B cell (primary cell): ENCODE data around the gene STEAP2. TPM values are rescaled to one million over a fixed set of nuclear protein-coding genes. Genes with fewer than 3 reads are reported as not detected.

Experiments
- ATAC-seq: fragments of 200-7000 bp; cut with Tn5 transposase; one replicate; pipeline ENCODE4 v1.10.0; 2021; ENCODE audit warnings: low read depth, mild to moderate bottlenecking, moderate number of reproducible peaks, moderate library complexity
- CTCF ChIA-PET: fragments of 350-600 bp; sonication (Branson Sonifier 250); formaldehyde crosslinking; loops from one replicate; lab custom pipeline; 2021; ENCODE audit warnings: antibody characterized with exemption, inconsistent platforms; lab: Charles Lee
- POLR2A ChIA-PET: fragments of 350-600 bp; sonication (Branson Sonifier 250); formaldehyde crosslinking; loops from one replicate; lab custom pipeline; 2021; ENCODE audit warnings: antibody characterized with exemption; lab: Charles Lee
- DNase-seq: peaks from one replicate; pipeline ENCODE4 v3.0.0; 2013
- H2AFZ ChIP-seq: 2 replicates; pipeline ENCODE4 v1.6.1; 2012; ENCODE audit warnings: mild to moderate bottlenecking, low read depth, low read length; ENCODE audit not compliant: insufficient read depth, poor library complexity, severe bottlenecking
- H3K27ac ChIP-seq, 2 donors: 1 replicate in 1 of 2; 2 replicates in 1 of 2; pipeline ENCODE4 v1.5.1; 2012 to 2013; ENCODE audit warnings: low read length in 2 of 2, mild to moderate bottlenecking in 2 of 2, moderate library complexity in 1 of 2
- H3K27me3 ChIP-seq, 4 experiments: fragments of 200-600 bp in 1 of 4; sonication (generic) in 1 of 4; replicated peaks in 1 of 4; 1 replicate in 2 of 4; 2 replicates in 2 of 4; pipeline versions ENCODE4 v1.6.1 to v1.7.0; 2013 to 2016; ENCODE audit warnings: low read length in 3 of 4, mild to moderate bottlenecking in 2 of 4, mixed read lengths in 1 of 4, moderate library complexity in 1 of 4; ENCODE audit not compliant: insufficient read depth in 4 of 4, control insufficient read depth in 3 of 4; ENCODE audit errors: control extremely low read depth in 1 of 4
- H3K36me3 ChIP-seq, 2 experiments: replicated peaks in 1 of 2; 1 replicate in 1 of 2; 2 replicates in 1 of 2; pipeline versions ENCODE4 v1.6.1 to v1.7.1; 2013; ENCODE audit warnings: low read length in 1 of 2; ENCODE audit not compliant: insufficient read depth in 2 of 2, control insufficient read depth in 1 of 2; ENCODE audit errors: control extremely low read depth in 1 of 2, extremely low read depth in 1 of 2
- H3K4me1 ChIP-seq, 2 donors: fragments of 200-600 bp in 1 of 2; sonication (generic) in 1 of 2; 1 replicate in 1 of 2; 2 replicates in 1 of 2; pipeline versions ENCODE4 v1.5.1 to v1.6.1; 2013 to 2017; ENCODE audit warnings: low read length in 2 of 2; ENCODE audit not compliant: control insufficient read depth in 2 of 2, insufficient read depth in 2 of 2
- H3K4me2 ChIP-seq: replicated peaks from 2 replicates; pipeline ENCODE3; 2012; ENCODE audit warnings: mild to moderate bottlenecking, low read depth, low read length; ENCODE audit not compliant: poor library complexity, severe bottlenecking
- H3K4me3 ChIP-seq, 5 experiments: fragments of 200-600 bp in 1 of 5; sonication (generic) in 1 of 5; 1 replicate in 3 of 5; 2 replicates in 2 of 5; pipeline versions ENCODE4 v1.5.1 to v1.7.0; 2011 to 2016; ENCODE audit warnings: low read length in 4 of 5, mild to moderate bottlenecking in 4 of 5, low read depth in 2 of 5, control low read depth in 1 of 5, moderate library complexity in 1 of 5; ENCODE audit not compliant: insufficient read depth in 1 of 5; ENCODE audit errors: control extremely low read depth in 1 of 5, extremely low read depth in 1 of 5
- H3K79me2 ChIP-seq: fragments of 200-600 bp; sonication (generic); one replicate; pipeline ENCODE4 v1.6.0; 2016; ENCODE audit warnings: low read length; ENCODE audit not compliant: control insufficient read depth, insufficient read depth
- H3K9ac ChIP-seq: fragments of 200-600 bp; sonication (generic); 2 replicates; pipeline ENCODE4 v1.6.1; 2017; ENCODE audit warnings: mild to moderate bottlenecking, low read length, moderate library complexity
- H3K9me3 ChIP-seq, 3 donors: one replicate each; pipeline versions ENCODE4 v1.6.1 to v1.7.1; 2013; ENCODE audit warnings: low read length in 2 of 3; ENCODE audit not compliant: control insufficient read depth in 2 of 3, insufficient read depth in 1 of 3; ENCODE audit errors: control extremely low read depth in 1 of 3
- H4K20me1 ChIP-seq: 2 replicates; pipeline ENCODE4 v1.6.0; 2012; ENCODE audit warnings: mild to moderate bottlenecking, low read length; ENCODE audit not compliant: insufficient read depth, control insufficient read depth, poor library complexity, severe bottlenecking
- H3K27ac Mint-ChIP-seq: one replicate; pipeline ENCODE4 v1.8.0; 2021; ENCODE audit warnings: mixed read lengths
- H3K27me3 Mint-ChIP-seq: one replicate; pipeline ENCODE4 v1.8.0; 2021; ENCODE audit warnings: mixed read lengths
- H3K4me1 Mint-ChIP-seq: one replicate; pipeline ENCODE4 v1.8.0; 2021; ENCODE audit warnings: mixed read lengths
- H3K4me3 Mint-ChIP-seq: one replicate; pipeline ENCODE4 v1.8.0; 2021; ENCODE audit warnings: mixed read lengths
- H3K9me3 Mint-ChIP-seq: one replicate; pipeline ENCODE4 v1.8.0; 2022; ENCODE audit warnings: mixed read lengths; ENCODE audit not compliant: insufficient read depth
- CTCF ChIP-seq: fragments of 200-600 bp; IDR thresholded peaks from one replicate; pipeline ENCODE4 v1.8.0; 2022; ENCODE audit warnings: antibody characterized with exemption, mild to moderate bottlenecking
- EZH2 ChIP-seq: IDR thresholded peaks from 2 replicates; pipeline ENCODE4 v1.6.1; 2012; ENCODE audit warnings: borderline replicate concordance, low read depth, mild to moderate bottlenecking, moderate library complexity, low read length; ENCODE audit not compliant: insufficient read depth, poor library complexity, severe bottlenecking
- WGBS: methylation state at CpG from one replicate; pipeline ENCODE4 v1.1.5; 2013; ENCODE audit warnings: missing lambda C conversion rate; ENCODE audit not compliant: insufficient coverage; 5-methylcytosine and 5-hydroxymethylcytosine counted together
- intact Hi-C: fragments of 100-400 bp; cut with micrococcal nuclease; formaldehyde crosslinking; loops from one replicate; pipeline ENCODE4 v1.10.0; 2022
- polyA plus RNA-seq: library from polyadenylated mRNA; depleted of rRNA; stranded (reverse); fragments of >200 nt; gene quantifications from 2 replicates; pipeline ENCODE4 v1.2.3, GENCODE V29; 2012
- total RNA-seq, 2 donors: library from RNA; stranded (reverse); fragments of 120-200 nt in 1 of 2; gene quantifications; 1 replicate in 1 of 2; 2 replicates in 1 of 2; pipeline versions ENCODE4 v1.2.3 to v1.2.4, GENCODE V29; 2013 to 2022

Gene STEAP2
- total and polyA plus RNA-seq, 2 donors (not counting 1 experiment from before 2014, with no cell fraction given), result not detected

DNA sequence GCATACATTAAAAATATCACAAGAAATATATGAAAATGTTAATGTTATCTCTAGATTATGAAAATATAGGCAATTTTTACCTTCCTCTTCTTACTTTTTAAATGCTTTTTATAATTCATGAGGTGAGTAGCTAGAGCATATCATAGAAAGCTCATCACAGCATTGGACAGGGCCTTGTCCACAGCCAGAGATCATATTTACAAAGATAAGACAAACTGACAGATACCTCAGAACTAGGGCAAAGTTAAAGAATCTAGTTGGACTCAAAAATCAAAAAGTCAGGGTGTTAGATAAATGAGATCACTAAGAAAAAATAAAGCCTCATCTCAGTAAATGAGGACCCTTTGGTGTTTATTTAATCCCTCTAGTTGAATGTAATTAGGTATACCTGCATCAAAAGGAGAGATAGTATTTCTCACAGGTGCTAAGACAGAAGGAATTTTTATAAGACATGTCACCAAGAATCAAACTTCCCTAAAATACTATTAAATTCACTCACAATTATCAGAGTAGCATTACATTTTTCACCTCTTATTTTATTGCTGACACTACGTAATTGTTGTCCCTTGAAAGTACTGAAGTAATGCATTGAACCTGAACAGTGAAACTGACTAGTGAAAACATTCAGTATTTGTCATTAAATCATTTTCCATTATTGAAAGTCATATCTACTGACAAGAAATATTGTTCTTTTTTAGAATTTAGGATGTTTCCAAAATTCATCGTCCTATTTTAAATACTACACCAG lies 59.1 kb downstream of the STEAP2 start:
- ChIA-PET POLR2A (no interaction called here), CTCF (interaction anchor here (1.0 kb wide), 1 partner anchor 160 kb away, joined by 3 read pairs; no protein-coding TSS in a partner anchor)
- ATAC-seq (no peak), DNase-seq (no peak)
- intact Hi-C loops, result no loop called here
- no peak overlapping the region for H3K4me2 ChIP-seq
- H3K9me3 ChIP-seq, result no peaks in the 10 kb centered on the region
- no CpG with 5 or more reads among the region's 2 CpGs for WGBS
- no peaks in the 10 kb centered on the region for H3K4me1 Mint-ChIP-seq
- no peaks in the 10 kb centered on the region for H3K9me3 Mint-ChIP-seq
- H3K9ac ChIP-seq, result no peak overlapping the region
- no peaks in the 10 kb centered on the region for H3K4me1 ChIP-seq
- H3K36me3 ChIP-seq, result no peaks in the 10 kb centered on the region
- no peaks in the 10 kb centered on the region for H3K79me2 ChIP-seq
- H3K4me3 Mint-ChIP-seq, result no peak overlapping the region
- no peak overlapping the region for H3K27ac ChIP-seq
- no peak overlapping the region for H2AFZ ChIP-seq
- no peaks in the 10 kb centered on the region for H4K20me1 ChIP-seq
- TF ChIP-seq CTCF, result no peak
- TF ChIP-seq EZH2, result no peak
- H3K4me3 ChIP-seq, result no peak overlapping the region
- H3K27me3 ChIP-seq, result no peaks in the 10 kb centered on the region
- peaks cover 8% of the 10 kb centered on the region for H3K27me3 Mint-ChIP-seq
- H3K27ac Mint-ChIP-seq, result no peak overlapping the region

- ChIA-PET POLR2A (no interaction called here), CTCF (no interaction called here)
- Histone ChIP-seq H3K36me3 (no peaks in the 10 kb centered on the region), H3K4me1 (no peaks in the 10 kb centered on the region), H3K9me3 (no peaks in the 10 kb centered on the region), H3K27ac (no peak overlapping the region), H4K20me1 (no peaks in the 10 kb centered on the region), H3K9ac (no peak overlapping the region), H3K4me3 (no peak overlapping the region), H3K27me3 (no peaks in the 10 kb centered on the region), H3K4me2 (no peak overlapping the region), H2AFZ (no peak overlapping the region), H3K79me2 (no peaks in the 10 kb centered on the region)
- Mint-ChIP-seq H3K27ac (no peak overlapping the region), H3K27me3 (peaks cover 8% of the 10 kb centered on the region), H3K4me3 (no peak overlapping the region), H3K4me1 (no peaks in the 10 kb centered on the region), H3K9me3 (no peaks in the 10 kb centered on the region)
- intact Hi-C loops, result no loop called here
- no peak for ATAC-seq
- DNase-seq, result no peak
- 100% methylated on average over 1 of the region's 2 CpGs for WGBS
- TF ChIP-seq EZH2, result no peak
These were observed 60.2 kb downstream of the STEAP2 start for GRCh38 chr7:90271753-90272152.
